CD8-positive, alpha-beta memory T cell (primary cell): Measurements from ENCODE around the gene BAIAP2L1. TPM values are rescaled to one million over a fixed set of nuclear protein-coding genes. Genes with fewer than 3 reads are reported as not detected.

Experiments used
- CTCF ChIA-PET: fragments of 350-600 bp; sonication (Branson Sonifier 250); formaldehyde crosslinking; loops from one replicate; lab custom pipeline; 2021; ENCODE audit warnings: antibody characterized with exemption; lab: Charles Lee
- POLR2A ChIA-PET: fragments of 350-600 bp; sonication (Branson Sonifier 250); formaldehyde crosslinking; loops from one replicate; lab custom pipeline; 2021; ENCODE audit warnings: antibody characterized with exemption; lab: Charles Lee
- DNase-seq, 5 donors: peaks; one replicate each; pipeline versions ENCODE4 v3.0.0 to v3.0.0-alpha.2; 2020 to 2022; ENCODE audit warnings: mixed read lengths in 1 of 5
- H3K27ac ChIP-seq: one replicate; pipeline ENCODE4 v1.7.0; 2013; ENCODE audit warnings: low read depth, mild to moderate bottlenecking, low read length, moderate library complexity
- H3K27me3 ChIP-seq: 2 replicates; pipeline ENCODE4 v1.7.0; 2013; ENCODE audit warnings: low read length, mild to moderate bottlenecking; ENCODE audit not compliant: insufficient read depth, poor library complexity, severe bottlenecking
- H3K36me3 ChIP-seq: 2 replicates; pipeline ENCODE4 v1.7.0; 2013; ENCODE audit warnings: mild to moderate bottlenecking, low read length, moderate library complexity; ENCODE audit not compliant: insufficient read depth
- H3K4me1 ChIP-seq: 2 replicates; pipeline ENCODE4 v1.7.0; 2013; ENCODE audit warnings: mild to moderate bottlenecking, low read length, moderate library complexity; ENCODE audit not compliant: insufficient read depth
- H3K4me3 ChIP-seq: 2 replicates; pipeline ENCODE4 v1.7.0; 2013; ENCODE audit warnings: mild to moderate bottlenecking, low read length
- H3K9me3 ChIP-seq: 2 replicates; pipeline ENCODE4 v1.7.0; 2013; ENCODE audit warnings: mild to moderate bottlenecking, low read length
- H3K27ac Mint-ChIP-seq, 8 donors: one replicate each; pipeline ENCODE4 v1.8.0; 2020 to 2021; ENCODE audit warnings: mixed read lengths in 8 of 8, mild to moderate bottlenecking in 6 of 8, inconsistent platforms in 3 of 8, moderate library complexity in 3 of 8
- H3K27me3 Mint-ChIP-seq, 2 donors: one replicate each; pipeline ENCODE4 v1.8.0; 2020 to 2021; ENCODE audit warnings: mixed read lengths in 2 of 2, mild to moderate bottlenecking in 1 of 2, moderate library complexity in 1 of 2
- H3K36me3 Mint-ChIP-seq, 3 donors: one replicate each; pipeline ENCODE4 v1.8.0; 2020 to 2021; ENCODE audit warnings: mixed read lengths in 3 of 3, inconsistent platforms in 1 of 3, mild to moderate bottlenecking in 1 of 3
- H3K4me1 Mint-ChIP-seq, 3 donors: one replicate each; pipeline ENCODE4 v1.8.0; 2020 to 2021; ENCODE audit warnings: mixed read lengths in 3 of 3, inconsistent platforms in 1 of 3, mild to moderate bottlenecking in 1 of 3
- H3K4me3 Mint-ChIP-seq, 7 donors: one replicate each; pipeline ENCODE4 v1.8.0; 2020 to 2021; ENCODE audit warnings: mixed read lengths in 7 of 7, mild to moderate bottlenecking in 6 of 7, moderate library complexity in 4 of 7, inconsistent platforms in 2 of 7
- H3K9me3 Mint-ChIP-seq, 5 donors: one replicate each; pipeline ENCODE4 v1.8.0; 2020 to 2022; ENCODE audit warnings: mixed read lengths in 5 of 5, mild to moderate bottlenecking in 3 of 5, moderate library complexity in 2 of 5, inconsistent platforms in 1 of 5
- polyA plus RNA-seq: library from polyadenylated mRNA; unstranded; fragments of 300-500 nt; fragmentation: Illumina TruSeq; gene quantifications from one replicate; pipeline ENCODE4 v1.2.3, GENCODE V29; 2021
- total RNA-seq, 2 experiments: library from RNA; stranded (reverse); gene quantifications; one replicate each; pipeline ENCODE4 v1.2.3, GENCODE V29; 2021

Gene BAIAP2L1
- total and polyA plus RNA-seq, 3 experiments from 2014 or later, result 0.29 to 1.3 (median 0.58) TPM

DNA sequence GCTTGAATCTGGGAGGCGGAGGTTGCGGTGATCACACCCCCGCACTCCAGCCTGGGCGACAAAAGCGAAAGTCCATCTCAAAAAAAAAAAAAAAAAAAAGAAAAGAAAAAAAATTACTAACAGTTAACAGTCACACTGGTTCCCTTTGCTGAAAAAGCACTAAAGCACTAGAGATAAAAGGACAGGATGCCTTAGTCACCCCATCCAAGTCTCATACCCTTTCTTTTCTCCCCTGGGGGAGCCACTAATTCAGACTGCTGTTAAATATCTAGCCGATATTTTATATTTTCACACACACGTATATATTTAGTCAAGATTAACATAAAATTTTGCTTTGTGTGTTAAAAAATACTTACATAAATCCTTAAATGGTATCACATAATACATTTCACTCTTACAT, 25.2 kb downstream of the BAIAP2L1 start:
- no peak overlapping the region for H3K4me3 ChIP-seq
- CTCF ChIA-PET, result no interaction called here
- H3K4me1 Mint-ChIP-seq, result no peaks in the 10 kb centered on the region

GRCh38 chr7:98374285-98374680, 26.6 kb downstream of the BAIAP2L1 start:
- H3K36me3 Mint-ChIP-seq, result no peaks in the 10 kb centered on the region
- H3K27ac Mint-ChIP-seq, result no peak overlapping the region
- no peaks in the 10 kb centered on the region for H3K27me3 Mint-ChIP-seq
- CTCF ChIA-PET, result no interaction called here
- no peaks in the 10 kb centered on the region for H3K9me3 Mint-ChIP-seq
- no peaks in the 10 kb centered on the region for H3K4me1 Mint-ChIP-seq
- H3K27me3 ChIP-seq, result no peaks in the 10 kb centered on the region
- H3K27ac ChIP-seq, result no peak overlapping the region
- POLR2A ChIA-PET, result no interaction called here
- no peaks in the 10 kb centered on the region for H3K36me3 ChIP-seq
- H3K4me3 Mint-ChIP-seq, result no peak overlapping the region
- H3K4me3 ChIP-seq, result no peak overlapping the region
- H3K4me1 ChIP-seq, result no peaks in the 10 kb centered on the region
- no peaks in the 10 kb centered on the region for H3K9me3 ChIP-seq
- DNase-seq, result no peak

More for the DNA sequence above, 25.2 kb downstream of the BAIAP2L1 start:
- no peak overlapping the region for H3K27ac ChIP-seq
- no peaks in the 10 kb centered on the region for H3K9me3 ChIP-seq
- Mint-ChIP-seq H3K27ac (no peak overlapping the region), H3K36me3 (no peaks in the 10 kb centered on the region), H3K9me3 (no peaks in the 10 kb centered on the region), H3K27me3 (no peaks in the 10 kb centered on the region), H3K4me3 (no peak overlapping the region)
- no peak for DNase-seq
- H3K4me1 ChIP-seq, result no peaks in the 10 kb centered on the region
- H3K36me3 ChIP-seq, result no peaks in the 10 kb centered on the region
- H3K27me3 ChIP-seq, result no peaks in the 10 kb centered on the region
- POLR2A ChIA-PET, result no interaction called here

DNA sequence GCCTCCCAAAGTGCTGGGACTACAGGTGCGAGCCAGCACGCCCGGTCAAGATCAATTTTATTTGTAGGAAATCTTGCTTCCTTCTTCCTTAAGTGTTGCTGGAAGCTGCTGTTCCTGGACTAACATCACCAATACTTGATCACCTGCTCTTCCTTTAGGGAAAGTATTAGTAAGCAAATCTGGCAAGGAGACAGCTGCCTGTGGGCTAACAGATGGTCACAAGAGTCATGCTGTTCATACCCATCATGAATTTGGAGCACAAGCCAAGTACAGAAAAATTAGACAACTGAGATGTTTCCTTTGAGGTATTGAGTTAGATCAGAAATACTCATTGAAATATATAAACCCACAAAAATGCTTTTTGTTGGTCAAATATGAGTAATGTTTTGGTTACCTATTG, 27.9 kb downstream of the BAIAP2L1 start:
- Histone ChIP-seq H3K4me3 (no peak overlapping the region), H3K4me1 (no peaks in the 10 kb centered on the region), H3K27me3 (no peaks in the 10 kb centered on the region), H3K9me3 (no peaks in the 10 kb centered on the region), H3K27ac (no peak overlapping the region), H3K36me3 (no peaks in the 10 kb centered on the region)
- H3K4me1 Mint-ChIP-seq, result no peaks in the 10 kb centered on the region
- no peak overlapping the region for H3K4me3 Mint-ChIP-seq
- no peak overlapping the region for H3K27ac Mint-ChIP-seq
- no peaks in the 10 kb centered on the region for H3K36me3 Mint-ChIP-seq
- H3K9me3 Mint-ChIP-seq, result no peaks in the 10 kb centered on the region
- DNase-seq, result no peak
- CTCF ChIA-PET, result no interaction called here
- POLR2A ChIA-PET, result no interaction called here
- peaks cover 3 to 4% of the 10 kb centered on the region in 2 donors for H3K27me3 Mint-ChIP-seq

GRCh38 chr7:98369726-98370125, 31.2 kb downstream of the BAIAP2L1 start:
- Histone ChIP-seq H3K36me3 (no peaks in the 10 kb centered on the region), H3K27ac (no peak overlapping the region), H3K27me3 (no peaks in the 10 kb centered on the region), H3K9me3 (no peaks in the 10 kb centered on the region), H3K4me3 (no peak overlapping the region), H3K4me1 (no peaks in the 10 kb centered on the region)
- no peak for DNase-seq
- Mint-ChIP-seq H3K4me3 (no peak overlapping the region), H3K27ac (no peak overlapping the region), H3K36me3 (peaks cover 0 to 2% (median 0%) of the 10 kb centered on the region in 3 donors), H3K27me3 (peaks cover 8 to 10% of the 10 kb centered on the region in 2 donors), H3K9me3 (no peaks in the 10 kb centered on the region), H3K4me1 (no peaks in the 10 kb centered on the region)
- ChIA-PET CTCF (no interaction called here), POLR2A (interaction anchor here (0.7 kb wide), 1 partner anchor 33 kb away, joined by 7 read pairs; no protein-coding TSS in a partner anchor)

GRCh38 chr7:98368716-98369115, 32.2 kb downstream of the BAIAP2L1 start:
- Mint-ChIP-seq H3K4me3 (no peak overlapping the region), H3K27me3 (peaks cover 8 to 10% of the 10 kb centered on the region in 2 donors), H3K36me3 (peaks cover 0 to 2% (median 0%) of the 10 kb centered on the region in 3 donors), H3K27ac (no peak overlapping the region), H3K4me1 (no peaks in the 10 kb centered on the region), H3K9me3 (no peaks in the 10 kb centered on the region)
- Histone ChIP-seq H3K4me1 (no peaks in the 10 kb centered on the region), H3K4me3 (no peak overlapping the region), H3K36me3 (no peaks in the 10 kb centered on the region), H3K27me3 (no peaks in the 10 kb centered on the region), H3K9me3 (no peaks in the 10 kb centered on the region), H3K27ac (no peak overlapping the region)
- DNase-seq, result no peak
- ChIA-PET CTCF (no interaction called here), POLR2A (no interaction called here)

- Histone ChIP-seq H3K4me1 (no peaks in the 10 kb centered on the region), H3K9me3 (no peaks in the 10 kb centered on the region), H3K27me3 (no peaks in the 10 kb centered on the region), H3K4me3 (no peak overlapping the region), H3K27ac (no peak overlapping the region), H3K36me3 (no peaks in the 10 kb centered on the region)
- Mint-ChIP-seq H3K36me3 (peaks cover 0 to 2% (median 0%) of the 10 kb centered on the region in 3 donors), H3K9me3 (no peaks in the 10 kb centered on the region), H3K4me1 (no peaks in the 10 kb centered on the region), H3K4me3 (no peak overlapping the region), H3K27me3 (peaks cover 8 to 10% of the 10 kb centered on the region in 2 donors), H3K27ac (no peak overlapping the region)
- no peak for DNase-seq
- POLR2A ChIA-PET, result no interaction called here
- CTCF ChIA-PET, result no interaction called here
Measured at GRCh38 chr7:98366562-98366938, 34.3 kb downstream of the BAIAP2L1 start.

GRCh38 chr7:98365863-98366561, 34.9 kb downstream of the BAIAP2L1 start:
- peaks cover 0 to 2% (median 0%) of the 10 kb centered on the region in 3 donors for H3K36me3 Mint-ChIP-seq

DNA sequence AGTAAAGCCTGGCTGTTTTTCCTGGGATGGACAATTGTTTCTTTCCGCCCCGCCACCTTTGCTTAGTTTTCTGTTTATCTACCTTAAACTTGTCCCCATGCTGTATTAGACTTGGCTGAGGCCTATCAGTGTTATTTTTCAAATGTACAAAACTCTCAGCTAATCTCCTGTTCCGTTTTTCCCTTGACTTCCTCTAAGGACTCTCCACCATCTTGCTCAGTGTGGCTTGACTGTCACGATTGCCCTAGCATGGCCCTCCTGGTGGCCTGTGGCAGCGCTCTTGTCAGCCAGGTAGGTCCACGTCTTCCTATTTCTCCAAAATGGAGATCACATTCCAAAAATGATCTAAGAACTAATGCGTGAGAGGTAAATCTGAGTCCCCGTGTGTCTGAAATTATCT, 36.7 kb downstream of the BAIAP2L1 start:
- POLR2A ChIA-PET, result no interaction called here
- Histone ChIP-seq H3K9me3 (no peaks in the 10 kb centered on the region), H3K4me3 (no peak overlapping the region), H3K27ac (no peak overlapping the region), H3K36me3 (no peaks in the 10 kb centered on the region), H3K4me1 (no peaks in the 10 kb centered on the region), H3K27me3 (no peaks in the 10 kb centered on the region)
- Mint-ChIP-seq H3K9me3 (no peaks in the 10 kb centered on the region), H3K4me3 (no peak overlapping the region), H3K27me3 (peaks cover 8 to 10% of the 10 kb centered on the region in 2 donors), H3K36me3 (peaks cover 0 to 2% (median 0%) of the 10 kb centered on the region in 3 donors), H3K4me1 (no peaks in the 10 kb centered on the region), H3K27ac (no peak overlapping the region)
- CTCF ChIA-PET, result no interaction called here
- DNase-seq, result no peak

More at GRCh38 chr7:98365863-98366561, 34.9 kb downstream of the BAIAP2L1 start:
- Histone ChIP-seq H3K27me3 (no peaks in the 10 kb centered on the region), H3K27ac (no peak overlapping the region), H3K36me3 (no peaks in the 10 kb centered on the region), H3K9me3 (no peaks in the 10 kb centered on the region), H3K4me1 (no peaks in the 10 kb centered on the region), H3K4me3 (no peak overlapping the region)
- no peak for DNase-seq
- H3K9me3 Mint-ChIP-seq, result no peaks in the 10 kb centered on the region
- CTCF ChIA-PET, result no interaction called here
- POLR2A ChIA-PET, result no interaction called here
- H3K27ac Mint-ChIP-seq, result no peak overlapping the region
- peaks cover 8 to 10% of the 10 kb centered on the region in 2 donors for H3K27me3 Mint-ChIP-seq
- H3K4me1 Mint-ChIP-seq, result no peaks in the 10 kb centered on the region
- H3K4me3 Mint-ChIP-seq, result no peak overlapping the region
